ELF-1 (cell line): ENCODE results near the gene SMURF1.

Source experiments
- DNase-seq: peaks from one replicate; pipeline ENCODE4 v3.0.0-alpha.2; 2016; ENCODE audit warnings: low read depth, low spot score

SMURF1 gene

GRCh38 chr7:99005776-99006175, 138.1 kb downstream of the SMURF1 start:
- no peak for DNase-seq

DNA sequence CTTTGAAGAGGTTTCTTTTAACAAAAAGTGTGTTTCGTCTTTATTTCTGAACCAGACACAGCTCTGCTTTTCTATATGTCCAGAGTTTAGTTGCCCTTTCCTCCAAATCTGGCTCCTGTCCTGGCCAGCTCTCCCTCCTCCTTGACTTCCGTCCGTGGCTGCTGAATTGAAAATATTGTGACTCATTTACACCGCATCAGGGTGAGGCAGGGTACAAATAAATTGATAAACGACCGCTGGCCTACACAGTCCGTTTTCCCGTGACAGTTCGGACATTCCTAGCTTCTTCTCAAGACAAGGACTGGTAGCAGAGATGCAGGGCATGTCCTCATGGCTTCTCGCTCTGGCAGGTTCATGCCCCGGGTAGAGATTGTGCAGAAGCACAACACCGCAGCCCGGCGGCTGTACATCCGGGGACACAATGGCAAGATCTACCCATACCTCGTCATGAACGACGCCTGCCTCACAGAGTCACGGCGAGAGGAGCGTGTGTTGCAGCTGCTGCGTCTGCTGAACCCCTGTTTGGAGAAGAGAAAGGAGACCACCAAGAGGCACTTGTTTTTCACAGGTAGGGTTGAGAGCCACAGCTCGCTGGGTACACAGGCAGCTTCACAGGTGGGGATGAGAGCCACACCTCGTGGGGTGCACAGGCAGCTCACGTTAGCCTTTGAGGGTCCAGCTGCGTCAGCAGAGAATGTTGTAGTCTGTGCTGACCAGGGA, 139.0 kb downstream of the SMURF1 start:
- no peak for DNase-seq

- no peak for DNase-seq
Measured at GRCh38 chr7:99004216-99004615, 139.7 kb downstream of the SMURF1 start.

GRCh38 chr7:99003419-99003818, 140.5 kb downstream of the SMURF1 start:
- no peak for DNase-seq

DNA sequence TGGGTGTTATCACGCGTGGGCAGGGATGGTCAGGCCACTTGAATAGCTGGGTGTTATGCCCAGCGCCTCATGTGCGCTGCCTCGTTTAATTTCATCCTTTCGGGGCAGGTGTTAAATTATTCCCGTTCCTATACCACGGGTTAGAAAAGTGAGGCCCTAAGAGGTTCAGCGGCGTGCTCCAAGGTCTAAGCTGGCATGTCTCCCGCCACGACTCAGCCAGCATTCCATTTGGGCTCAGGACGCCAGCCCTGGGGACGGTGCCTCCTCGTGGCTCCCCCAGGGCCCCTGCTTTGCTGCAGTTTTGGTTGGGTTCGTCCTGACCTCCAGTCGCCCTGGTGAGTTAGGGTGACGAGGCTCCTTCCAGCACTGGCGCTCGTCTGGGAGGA, 141.1 kb downstream of the SMURF1 start:
- DNase-seq = no peak

DNA sequence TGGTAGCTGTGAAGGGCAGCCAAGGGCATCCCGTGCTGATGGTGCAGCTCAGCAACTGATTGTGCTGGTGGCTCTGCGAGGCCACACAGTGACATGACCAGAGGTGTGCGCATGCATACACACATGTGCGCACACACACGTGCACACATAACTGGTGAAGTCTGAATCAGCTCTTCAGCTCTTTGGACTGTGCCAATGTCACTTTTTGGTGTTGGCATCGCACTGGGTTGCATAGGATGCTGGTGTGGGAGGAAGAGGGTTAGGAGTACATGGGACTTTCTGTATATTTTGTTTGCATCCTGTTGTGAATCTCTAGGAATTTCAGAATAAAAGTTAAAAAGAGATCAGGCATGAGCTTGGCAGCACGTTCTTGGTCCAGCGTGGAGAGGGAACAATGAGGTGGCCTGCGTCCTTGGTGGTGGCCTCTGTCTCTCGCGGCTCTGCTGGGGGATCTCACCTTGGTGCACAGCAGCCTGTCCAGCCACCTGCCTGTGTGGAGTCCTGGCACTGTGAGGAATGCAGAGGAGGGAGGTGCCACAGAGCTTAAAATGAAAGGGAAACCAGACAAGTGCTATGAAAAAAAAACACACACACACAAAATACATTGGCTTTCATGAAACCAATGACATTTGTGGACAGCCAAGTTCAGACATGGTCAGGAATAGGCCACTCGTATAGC, 141.6 kb downstream of the SMURF1 start:
- no peak for DNase-seq

DNA sequence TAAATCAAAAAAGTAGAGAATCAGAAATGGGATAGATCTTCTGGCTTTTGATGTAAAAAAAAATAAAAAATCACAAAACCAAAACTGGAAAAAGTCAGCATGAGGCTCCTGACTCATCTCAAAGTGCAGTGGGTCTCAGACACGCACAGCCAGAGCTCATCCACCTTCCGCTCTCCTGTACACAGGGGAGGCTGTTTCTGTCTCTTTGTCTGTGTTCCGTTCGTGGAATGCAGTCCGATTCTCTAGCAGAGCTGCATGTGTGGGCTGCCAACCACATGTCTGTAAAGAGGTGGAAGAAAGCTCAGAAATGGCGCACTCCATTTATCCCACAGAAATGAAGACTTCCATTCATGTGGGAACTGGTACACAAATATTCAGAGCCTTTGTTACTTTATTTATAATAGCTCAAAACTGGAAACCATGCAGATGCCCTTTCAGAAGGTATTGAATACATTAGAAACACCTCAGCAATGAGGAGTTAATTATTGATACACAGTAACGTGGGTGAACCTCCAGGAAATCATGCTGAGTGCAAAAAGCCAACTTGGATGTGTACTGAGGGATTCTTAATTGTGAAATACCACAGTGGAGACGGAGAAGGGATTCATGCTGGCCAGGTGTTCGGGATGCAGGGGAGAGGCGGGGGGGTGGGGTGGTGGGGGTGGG, 142.3 kb downstream of the SMURF1 start:
- DNase-seq = no peak

DNA sequence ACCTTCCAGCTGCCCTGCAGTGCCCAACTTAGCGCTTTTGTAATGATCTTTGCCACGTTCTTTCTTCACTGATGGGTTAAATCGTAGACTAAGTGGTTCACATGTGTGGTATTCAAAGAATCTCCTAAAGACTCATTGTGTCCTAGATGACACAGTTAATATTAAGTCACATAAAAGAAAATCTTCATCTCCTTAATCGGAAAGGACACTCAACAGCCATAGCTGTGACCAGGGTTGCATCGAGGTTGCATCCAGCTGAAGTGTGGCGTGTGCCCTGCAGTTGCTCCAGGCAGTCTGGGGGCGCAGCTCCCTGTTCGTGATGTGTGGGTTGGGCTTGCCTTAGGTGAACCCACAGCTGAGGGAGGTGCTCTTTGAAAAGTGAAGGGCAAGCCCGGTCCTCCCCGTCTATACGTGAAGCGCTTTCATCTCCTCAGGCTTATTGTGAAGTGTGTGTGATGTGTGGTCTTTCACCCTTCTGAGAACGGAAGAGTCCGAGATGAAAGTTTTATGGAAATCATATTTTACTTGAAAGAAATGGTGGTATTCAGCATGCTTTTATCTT, 142.9 kb downstream of the SMURF1 start:
- no peak for DNase-seq

GRCh38 chr7:99000196-99000903, 143.6 kb downstream of the SMURF1 start:
- no peak for DNase-seq

GRCh38 chr7:98998821-98999725, 144.8 kb downstream of the SMURF1 start:
- DNase-seq = no peak

DNA sequence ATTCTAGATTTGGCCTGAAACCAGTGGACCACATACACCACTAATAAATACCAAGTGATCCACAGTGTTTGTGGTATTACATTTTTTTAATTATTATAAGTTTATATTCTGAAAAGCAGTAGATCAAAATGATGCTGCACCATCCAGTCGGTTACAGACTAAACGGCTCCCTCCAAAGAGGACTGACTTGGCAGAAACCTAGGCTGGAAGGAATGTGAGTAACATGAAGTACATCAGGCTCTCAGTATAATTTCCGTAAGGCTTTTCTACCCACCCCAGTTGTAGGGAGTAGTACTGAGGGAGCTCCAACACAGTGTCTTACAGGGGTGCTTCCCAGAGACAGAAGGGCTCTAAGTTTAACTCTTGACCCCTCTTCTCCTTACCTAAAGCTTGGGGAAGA, 146.1 kb downstream of the SMURF1 start:
- no peak for DNase-seq

DNA sequence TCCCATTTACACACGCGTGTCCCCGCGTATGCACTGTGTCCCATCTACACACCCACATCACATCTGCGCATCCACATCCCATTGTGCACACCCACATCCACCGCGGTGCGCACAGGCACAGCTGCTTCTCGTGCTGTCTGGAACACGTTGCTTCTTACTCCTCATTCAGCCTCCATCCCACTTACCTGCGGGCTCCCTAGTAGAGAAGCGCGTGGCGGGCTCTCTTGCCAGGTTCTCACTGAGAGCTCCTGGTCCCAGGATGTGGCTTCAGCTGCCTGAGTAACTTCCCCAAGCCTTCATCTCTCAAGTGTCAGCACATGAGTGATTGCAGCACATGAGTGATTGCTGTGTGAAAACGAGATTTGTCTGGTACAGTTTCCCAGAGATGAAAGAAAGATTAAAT, 147.8 kb downstream of the SMURF1 start:
- DNase-seq = no peak

GRCh38 chr7:98995523-98996149, 148.3 kb downstream of the SMURF1 start:
- DNase-seq = no peak

DNA sequence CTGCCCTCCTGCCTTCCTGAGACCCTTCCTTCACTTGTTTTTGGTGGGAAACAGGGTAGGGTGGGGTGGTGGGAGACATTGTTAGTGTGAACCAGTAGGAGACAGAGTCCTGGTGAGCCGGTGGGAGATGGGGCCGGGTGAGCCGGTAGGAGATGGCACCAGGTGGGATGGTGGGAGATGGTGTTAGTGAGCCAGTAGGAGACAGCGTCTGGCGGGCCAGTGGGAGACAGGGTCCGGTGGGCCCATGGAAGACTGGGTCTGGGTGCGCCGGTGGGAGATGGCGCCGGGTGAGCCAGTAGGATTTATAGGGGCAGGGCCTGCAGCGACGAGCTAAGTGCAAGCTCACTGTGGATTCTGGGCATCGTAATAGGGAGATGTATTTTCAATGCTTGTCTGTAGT, 148.8 kb downstream of the SMURF1 start:
- DNase-seq = no peak

- DNase-seq = no peak
Measured at GRCh38 chr7:98994046-98994944, 149.6 kb downstream of the SMURF1 start.

DNA sequence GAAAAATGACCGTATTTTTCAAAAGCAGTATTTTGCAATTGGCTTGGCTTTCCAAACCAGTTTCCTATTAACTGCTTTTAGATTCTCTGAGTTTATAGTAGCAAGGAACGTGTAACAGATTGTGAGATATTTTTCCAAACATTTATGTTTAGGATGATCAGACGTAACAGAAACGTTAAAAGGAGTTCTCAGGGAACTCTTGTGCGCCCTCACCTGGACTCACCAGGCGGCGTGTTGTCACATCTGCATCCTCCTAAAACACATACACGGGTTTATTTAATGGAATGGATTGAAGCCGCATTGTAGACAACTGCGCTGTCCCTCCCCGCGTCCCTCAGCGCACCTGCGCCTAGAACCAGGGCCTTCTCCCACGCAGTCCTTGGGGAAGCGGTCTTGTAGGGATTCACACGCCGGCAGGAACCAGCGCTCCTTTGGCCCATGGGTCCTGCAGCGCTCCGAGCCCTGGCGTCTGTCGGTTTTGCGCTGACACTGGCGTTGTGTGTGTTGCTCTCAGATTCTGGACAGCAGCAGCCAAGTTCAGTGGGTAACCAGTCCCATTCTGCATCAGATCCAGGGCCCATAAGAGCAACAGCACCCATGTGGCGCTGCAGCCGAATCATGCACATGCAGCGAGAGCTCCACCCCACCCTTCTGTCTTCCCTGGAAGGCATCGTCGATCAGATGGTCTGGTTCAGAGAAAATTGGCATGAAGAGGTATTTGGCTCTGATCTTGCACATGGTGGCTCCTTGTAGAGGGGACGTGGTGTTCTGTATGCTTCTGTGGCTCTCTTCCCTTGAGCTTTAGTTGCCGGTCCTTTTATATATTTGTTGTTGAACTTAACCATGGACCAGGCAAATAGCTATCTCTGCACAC, 150.6 kb downstream of the SMURF1 start:
- DNase-seq = no peak

- DNase-seq = no peak
Measured at GRCh38 chr7:98992076-98992475, 151.8 kb downstream of the SMURF1 start.

DNA sequence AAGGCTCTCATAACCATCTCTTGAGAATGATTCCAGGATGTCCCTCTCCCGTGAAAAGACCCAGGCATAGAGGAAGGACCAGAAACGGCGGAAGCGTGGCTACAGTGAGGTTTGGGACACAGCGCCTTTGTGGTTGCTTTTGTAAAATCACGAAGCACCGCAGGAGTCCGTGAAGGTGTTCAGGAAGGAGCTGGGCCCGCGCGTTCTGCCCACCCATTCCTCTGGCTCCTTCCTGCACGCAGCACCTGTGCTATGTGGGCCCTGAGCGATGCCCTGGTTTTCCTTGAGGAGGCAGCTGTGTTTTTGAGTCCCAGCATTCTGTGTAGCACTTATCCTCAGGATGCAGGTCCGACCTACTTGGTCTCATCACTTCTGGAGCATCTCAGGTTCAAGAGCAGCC, 152.8 kb downstream of the SMURF1 start:
- no peak for DNase-seq
